Measurements from ENCODE around the gene UBAC1. TPM values are rescaled to one million over a fixed set of nuclear protein-coding genes. Genes with fewer than 3 reads are reported as not detected.

Gene UBAC1
- total RNA-seq, 1 donor from 2014 or later, result 34.5 TPM

DNA sequence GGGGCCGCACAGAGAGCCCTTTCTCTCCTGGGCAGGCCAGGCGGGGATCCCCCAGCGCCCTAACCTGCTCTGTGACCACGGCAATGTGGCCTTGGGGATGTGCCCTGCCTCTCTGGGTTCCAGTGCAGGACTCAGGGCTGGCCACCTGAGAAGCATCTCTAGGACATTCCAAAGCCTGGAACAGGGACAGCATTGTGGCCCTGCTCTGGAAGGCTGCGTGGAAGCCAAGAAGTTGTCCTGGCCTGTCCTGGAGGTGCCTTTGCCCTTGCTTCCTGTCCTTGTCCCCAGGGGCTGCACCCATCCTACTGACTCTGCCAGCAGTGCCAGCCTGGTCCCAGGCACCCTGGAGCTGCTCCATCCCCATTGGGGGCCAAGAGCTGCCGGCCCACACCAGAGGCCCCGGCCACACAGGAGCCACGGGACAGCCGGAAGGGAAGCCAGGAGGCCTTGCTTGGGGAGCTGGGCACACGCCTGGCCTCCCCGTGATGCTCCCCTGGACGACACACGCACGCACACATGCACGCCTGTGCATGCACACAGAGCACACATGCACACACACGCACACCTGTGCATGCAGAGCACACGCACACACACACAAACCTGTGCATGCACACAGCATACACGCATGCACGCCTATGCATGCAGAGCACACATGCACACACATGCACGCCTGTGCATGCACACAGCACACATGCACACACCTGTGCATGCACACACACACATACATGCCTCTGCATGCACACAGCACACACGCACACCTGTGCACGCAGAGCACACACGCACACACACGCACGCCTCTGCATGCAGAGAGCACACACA, 33.8 kb downstream of the UBAC1 start:
- TF ChIP-seq CTCF (conservative IDR thresholded peaks at IDR 0.05), result no peak
- H3K4me1 Mint-ChIP-seq (ENCODE audit: unreplicated experiment), result no peaks in the 10 kb centered on the region
- H3K27ac Mint-ChIP-seq, result no peak overlapping the region
- no peaks in the 10 kb centered on the region for H3K27me3 Mint-ChIP-seq
- H3K36me3 Mint-ChIP-seq, result no peaks in the 10 kb centered on the region
- H3K9me3 Mint-ChIP-seq, result no peaks in the 10 kb centered on the region
- no peak for DNase-seq (ENCODE audit: extremely low spot score, unreplicated experiment)
- no peak overlapping the region for H3K4me3 Mint-ChIP-seq

- Mint-ChIP-seq H3K27me3 (no peaks in the 10 kb centered on the region), H3K4me1 (ENCODE audit: unreplicated experiment) (no peaks in the 10 kb centered on the region), H3K9me3 (no peaks in the 10 kb centered on the region), H3K36me3 (no peaks in the 10 kb centered on the region), H3K4me3 (no peak overlapping the region), H3K27ac (no peak overlapping the region)
- no peak for DNase-seq (ENCODE audit: extremely low spot score, unreplicated experiment)
- TF ChIP-seq CTCF (conservative IDR thresholded peaks at IDR 0.05), result no peak
Measured at GRCh38 chr9:135926402-135927194, 34.6 kb downstream of the UBAC1 start.

DNA sequence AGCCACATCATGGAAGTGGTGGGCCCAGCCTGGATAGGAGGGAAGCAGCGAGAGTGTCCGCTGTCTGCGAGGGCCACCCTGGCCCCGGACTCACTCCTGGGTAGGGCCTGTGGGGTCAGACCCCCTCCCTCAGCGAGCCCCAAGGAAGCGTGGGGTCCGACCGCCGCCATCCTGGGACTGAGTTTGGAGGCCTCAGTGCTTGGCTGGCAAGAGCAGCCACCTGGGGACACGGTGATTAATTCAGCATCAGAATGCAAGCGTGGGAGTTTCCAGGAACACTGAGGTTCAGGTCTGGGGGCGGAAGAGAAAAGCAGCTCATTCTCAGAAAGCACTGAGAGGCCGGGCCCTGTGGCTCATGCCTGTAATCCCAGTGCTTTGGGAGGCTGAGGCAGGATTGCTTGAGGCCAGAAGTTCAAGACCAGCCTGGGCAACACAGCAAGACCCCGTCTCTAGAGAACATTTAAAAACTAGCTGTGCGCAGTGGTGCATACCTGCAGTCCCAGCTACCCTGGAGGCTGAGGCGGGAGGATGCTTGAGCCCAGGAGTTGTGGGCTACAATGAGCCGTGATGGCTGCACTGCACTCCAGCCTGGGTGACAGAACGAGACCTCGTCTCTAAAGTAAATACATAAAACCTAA, 35.6 kb downstream of the UBAC1 start:
- H3K9me3 Mint-ChIP-seq, result no peaks in the 10 kb centered on the region
- no peaks in the 10 kb centered on the region for H3K27me3 Mint-ChIP-seq
- no peak for TF ChIP-seq CTCF (conservative IDR thresholded peaks at IDR 0.05)

GRCh38 chr9:135924628-135925338, 36.4 kb downstream of the UBAC1 start:
- DNase-seq (ENCODE audit: extremely low spot score, unreplicated experiment), result no peak
- Mint-ChIP-seq H3K27ac (no peak overlapping the region), H3K4me3 (no peak overlapping the region), H3K27me3 (no peaks in the 10 kb centered on the region), H3K36me3 (no peaks in the 10 kb centered on the region), H3K9me3 (no peaks in the 10 kb centered on the region), H3K4me1 (ENCODE audit: unreplicated experiment) (no peaks in the 10 kb centered on the region)
- no peak for TF ChIP-seq CTCF (conservative IDR thresholded peaks at IDR 0.05)

More for the DNA sequence above, 35.6 kb downstream of the UBAC1 start:
- Mint-ChIP-seq H3K27ac (no peak overlapping the region), H3K36me3 (no peaks in the 10 kb centered on the region), H3K4me3 (no peak overlapping the region), H3K4me1 (ENCODE audit: unreplicated experiment) (no peaks in the 10 kb centered on the region)
- DNase-seq (ENCODE audit: extremely low spot score, unreplicated experiment), result no peak

GRCh38 chr9:135923508-135923907, 37.7 kb downstream of the UBAC1 start:
- Mint-ChIP-seq H3K27me3 (no peaks in the 10 kb centered on the region), H3K4me1 (ENCODE audit: unreplicated experiment) (no peaks in the 10 kb centered on the region), H3K27ac (no peak overlapping the region), H3K9me3 (no peaks in the 10 kb centered on the region), H3K4me3 (no peak overlapping the region), H3K36me3 (peaks cover 7% of the 10 kb centered on the region)
- no peak for TF ChIP-seq CTCF (conservative IDR thresholded peaks at IDR 0.05)
- DNase-seq (ENCODE audit: extremely low spot score, unreplicated experiment), result no peak
